Kidney glomerular epithelial cell (primary cell): ENCODE measurements around the gene NBPF1.
"Not testable (repeated sequence)": the region's sequence is repeated elsewhere in the genome, so short reads cannot be mapped to it uniquely, and the experiment has no call there.

Source experiments
- DNase-seq: peaks from one replicate; lab custom pipeline; 2025; lab: John Stamatoyannopoulos, UW

NBPF1 gene

DNA sequence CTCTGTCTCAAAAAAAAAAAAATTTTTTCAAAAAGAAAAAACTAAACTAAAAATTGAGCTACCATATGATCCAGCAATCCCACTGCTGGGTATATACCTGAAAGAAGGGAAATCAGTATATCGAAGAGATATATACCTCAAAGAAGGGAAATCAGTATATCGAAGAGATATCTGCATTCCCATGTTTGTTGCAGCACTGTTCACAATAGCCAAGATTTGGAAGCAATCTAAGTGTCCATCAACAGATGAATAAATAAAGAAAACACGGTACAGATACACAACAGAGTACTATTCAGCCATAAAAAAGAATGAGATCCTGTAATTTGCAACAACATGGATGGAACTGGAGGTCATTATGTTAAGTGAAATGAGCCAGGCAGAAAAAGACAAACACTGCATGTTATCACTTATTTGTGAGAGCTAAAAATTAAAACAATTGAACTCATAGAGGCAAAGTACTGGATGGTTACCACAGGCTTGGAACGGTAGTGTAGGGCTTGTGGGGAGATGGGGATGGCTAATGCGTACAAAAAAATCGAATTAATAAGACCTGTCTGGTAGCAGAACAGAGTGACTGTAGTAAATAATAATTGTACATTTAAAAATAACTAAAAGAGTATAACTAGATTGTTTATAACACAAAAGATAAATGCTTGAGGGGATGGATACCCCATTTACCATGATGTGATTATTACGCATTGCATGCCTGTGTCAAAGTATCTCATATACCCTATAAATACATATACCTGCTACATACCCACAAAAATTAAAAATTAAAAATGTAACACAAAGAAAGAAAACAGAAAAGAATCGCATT lies 28.0 kb upstream of the NBPF1 start:
- DNase-seq: not testable (repeated sequence)

DNA sequence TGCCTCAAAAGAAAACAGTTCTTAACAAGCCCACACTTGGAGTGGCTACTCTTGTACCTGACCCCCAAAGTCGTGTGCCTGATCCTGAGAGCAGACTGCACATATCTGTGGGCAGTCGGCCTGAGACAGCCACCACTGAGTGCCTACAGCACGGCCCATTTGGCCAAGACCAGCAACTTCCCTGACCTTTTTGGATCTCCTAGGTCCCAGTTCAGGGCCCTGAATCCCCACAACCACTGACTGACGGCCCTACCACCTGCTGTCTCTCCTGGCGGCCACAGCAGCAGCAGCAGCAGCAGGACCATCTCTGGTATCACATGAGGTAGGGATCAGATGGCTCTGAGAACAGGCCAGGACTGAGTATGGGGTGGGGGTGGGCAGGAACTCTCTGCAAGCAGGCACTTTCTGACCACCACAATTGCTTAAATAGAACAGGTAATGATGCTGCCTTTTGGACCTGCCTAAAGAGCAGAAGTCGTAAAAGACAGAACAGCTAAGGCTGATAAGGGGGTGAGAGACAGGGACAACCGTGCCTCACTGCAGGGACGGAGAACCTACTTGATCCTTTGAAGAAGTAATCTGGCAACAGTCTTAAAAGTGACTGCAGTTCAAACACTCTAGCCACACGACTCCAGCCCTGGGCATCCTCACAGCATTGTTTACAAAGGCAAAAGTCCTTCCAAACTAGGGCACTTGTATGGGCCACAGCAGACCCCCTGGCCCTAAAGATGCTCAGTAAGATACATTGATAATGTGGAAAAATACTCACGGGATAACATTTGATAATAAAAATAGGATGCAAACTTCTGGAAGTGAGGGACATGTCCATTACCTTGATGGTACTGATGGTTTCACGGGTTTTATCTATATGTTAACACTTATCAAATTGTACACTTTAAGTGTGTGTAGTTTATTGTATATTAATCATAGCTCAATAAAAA lies 26.0 kb upstream of the NBPF1 start:
- not testable (repeated sequence) for DNase-seq

DNA sequence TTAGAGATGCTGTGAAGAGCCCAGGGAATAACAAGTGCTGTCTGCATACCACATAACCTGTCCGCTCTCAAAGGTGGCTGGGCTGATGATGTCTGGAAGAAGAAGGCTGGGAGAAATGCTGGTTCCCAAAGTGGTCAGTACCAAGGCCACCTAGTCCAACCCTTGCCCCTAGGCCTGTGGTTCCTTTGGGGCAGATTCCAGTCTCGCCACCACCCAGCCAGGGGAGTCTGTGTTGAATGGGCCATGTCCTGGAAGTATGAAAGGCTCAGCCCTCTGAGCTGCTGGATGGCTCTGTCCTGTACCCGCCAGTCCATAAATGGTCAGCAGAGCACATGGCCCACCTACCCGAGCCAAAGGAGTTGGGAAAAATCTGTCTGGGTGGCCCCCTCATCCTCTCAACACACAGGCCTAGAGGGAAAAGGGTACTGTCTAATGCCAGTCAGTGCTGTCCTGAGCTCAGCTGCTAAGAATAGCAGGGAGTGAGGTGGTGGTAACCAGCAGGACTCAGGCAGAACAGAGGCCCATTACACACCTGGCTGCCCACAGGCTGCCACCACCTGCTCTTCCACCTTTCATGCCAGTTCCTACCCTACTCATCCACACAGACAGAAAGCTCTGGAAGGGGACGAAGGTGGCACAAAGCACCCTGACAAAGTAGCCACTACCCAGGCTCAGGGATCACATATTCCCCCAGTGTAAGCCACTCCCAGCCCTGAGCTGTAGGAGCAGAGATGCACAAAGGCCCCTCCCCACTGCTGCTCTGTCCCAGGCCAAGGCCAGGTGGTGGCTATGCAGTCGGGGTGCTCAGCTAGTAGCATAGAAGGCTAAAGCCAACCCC lies 24.8 kb upstream of the NBPF1 start:
- DNase-seq: not testable (repeated sequence)

- DNase-seq: not testable (repeated sequence)
Measured at GRCh38 chr1:16636551-16637195, 23.3 kb upstream of the NBPF1 start.

GRCh38 chr1:16635959-16636358 lies 22.6 kb upstream of the NBPF1 start:
- not testable (repeated sequence) for DNase-seq

DNA sequence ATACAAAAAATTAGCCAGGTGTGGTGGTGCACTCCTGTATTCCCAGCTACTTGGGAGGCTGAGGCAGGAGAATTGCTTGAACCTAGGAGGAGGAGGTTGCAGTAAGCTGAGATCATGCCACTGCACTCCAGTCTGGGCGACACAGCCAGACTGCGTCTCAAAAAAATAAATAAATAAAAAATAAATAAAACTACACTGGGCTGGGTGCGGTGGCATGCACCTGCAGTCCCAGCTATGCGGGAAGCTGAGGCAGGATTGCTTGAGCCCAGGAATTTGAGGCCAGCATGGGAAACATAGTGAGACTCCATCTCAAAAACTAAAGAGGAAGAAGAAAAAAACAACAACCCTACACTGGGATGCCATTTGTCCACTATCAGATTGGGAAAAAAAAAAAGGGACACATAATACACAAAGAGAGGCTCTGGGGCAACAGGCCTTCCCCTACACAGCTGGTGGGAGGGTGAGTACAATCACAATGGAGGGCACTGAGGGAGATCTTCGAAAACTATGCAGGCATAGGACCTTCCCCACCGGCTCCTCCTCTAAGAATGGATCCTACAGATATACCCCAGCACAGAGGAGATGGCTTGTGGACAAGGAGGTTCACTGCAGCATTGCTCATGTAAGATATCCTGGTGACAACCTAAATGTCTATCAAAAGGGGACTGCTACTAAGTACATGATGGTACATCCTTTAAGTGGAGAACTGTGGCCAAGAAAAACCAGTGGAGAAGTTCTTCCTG lies 20.3 kb upstream of the NBPF1 start:
- DNase-seq: not testable (repeated sequence)

DNA sequence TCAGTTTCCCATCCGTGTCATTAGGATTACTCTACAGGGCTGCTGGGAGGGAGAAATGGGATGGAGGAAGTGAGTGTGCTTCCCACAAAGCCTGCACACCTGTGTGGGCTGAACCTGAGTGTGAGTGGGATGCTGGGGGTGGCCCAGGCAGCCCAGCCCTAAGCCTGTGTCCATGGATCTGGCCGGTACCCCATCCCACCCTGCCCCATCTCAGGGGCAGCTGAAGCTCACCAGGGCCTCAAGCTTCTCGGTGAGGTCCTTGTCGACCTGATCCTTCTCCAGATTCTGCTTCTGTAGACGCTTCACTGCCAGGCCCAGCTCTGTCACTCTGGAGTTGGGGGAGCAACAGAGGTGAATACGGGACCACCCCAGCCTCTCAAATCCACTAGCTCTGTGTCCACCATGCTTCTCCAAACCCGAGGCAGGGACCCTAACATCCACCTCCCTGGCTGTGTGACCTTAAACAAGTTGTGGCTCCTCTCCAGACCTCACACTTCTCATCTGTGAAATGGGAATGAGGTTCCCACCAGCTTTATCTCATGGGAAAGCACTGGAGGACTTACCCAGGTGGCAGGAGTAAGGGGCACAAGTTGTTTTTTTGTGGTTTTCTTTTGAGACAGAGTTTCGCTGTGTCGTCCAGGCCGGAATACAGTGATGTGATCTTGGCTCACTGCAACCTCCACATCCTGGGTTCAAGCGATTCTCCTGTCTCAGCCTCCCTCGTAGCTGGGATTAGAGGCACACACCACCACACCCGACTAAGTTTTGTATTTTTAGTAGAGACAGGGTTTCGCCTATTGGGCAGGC lies 18.9 kb upstream of the NBPF1 start:
- DNase-seq: not testable (repeated sequence)

GRCh38 chr1:16631248-16632043 lies 18.1 kb upstream of the NBPF1 start:
- no peak for DNase-seq

DNA sequence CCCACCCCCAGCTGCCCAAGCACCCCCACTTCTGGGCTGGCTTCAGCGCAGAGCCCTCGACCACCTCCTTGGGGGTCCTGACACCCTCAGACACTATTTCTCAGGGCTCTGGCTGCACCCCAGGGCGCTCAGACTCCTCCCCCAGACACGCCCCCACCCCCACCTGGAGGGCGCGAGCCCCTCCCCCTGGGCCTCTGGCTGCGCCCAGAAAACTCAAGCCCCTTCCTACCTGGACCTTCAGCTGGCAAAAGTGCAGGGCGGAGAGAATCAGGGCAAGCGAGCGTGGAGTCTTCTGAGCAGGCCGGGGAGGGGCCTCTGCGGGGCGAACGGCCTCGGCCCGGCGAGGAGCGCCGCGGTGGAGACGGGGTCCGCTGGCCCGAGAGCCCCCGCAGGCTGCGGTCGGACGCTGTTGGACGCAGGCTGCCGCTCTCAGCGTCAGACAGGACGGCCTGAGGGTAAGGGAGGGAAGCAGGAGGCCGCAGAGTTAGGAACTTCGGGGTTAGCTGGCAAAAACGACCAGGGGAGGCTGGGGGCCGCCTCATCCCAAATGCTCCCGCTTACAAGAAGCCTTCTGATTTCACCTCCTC lies 17.4 kb upstream of the NBPF1 start:
- DNase-seq: no peak

- DNase-seq: not testable (repeated sequence)
Measured at GRCh38 chr1:16629916-16630530, 16.7 kb upstream of the NBPF1 start.

DNA sequence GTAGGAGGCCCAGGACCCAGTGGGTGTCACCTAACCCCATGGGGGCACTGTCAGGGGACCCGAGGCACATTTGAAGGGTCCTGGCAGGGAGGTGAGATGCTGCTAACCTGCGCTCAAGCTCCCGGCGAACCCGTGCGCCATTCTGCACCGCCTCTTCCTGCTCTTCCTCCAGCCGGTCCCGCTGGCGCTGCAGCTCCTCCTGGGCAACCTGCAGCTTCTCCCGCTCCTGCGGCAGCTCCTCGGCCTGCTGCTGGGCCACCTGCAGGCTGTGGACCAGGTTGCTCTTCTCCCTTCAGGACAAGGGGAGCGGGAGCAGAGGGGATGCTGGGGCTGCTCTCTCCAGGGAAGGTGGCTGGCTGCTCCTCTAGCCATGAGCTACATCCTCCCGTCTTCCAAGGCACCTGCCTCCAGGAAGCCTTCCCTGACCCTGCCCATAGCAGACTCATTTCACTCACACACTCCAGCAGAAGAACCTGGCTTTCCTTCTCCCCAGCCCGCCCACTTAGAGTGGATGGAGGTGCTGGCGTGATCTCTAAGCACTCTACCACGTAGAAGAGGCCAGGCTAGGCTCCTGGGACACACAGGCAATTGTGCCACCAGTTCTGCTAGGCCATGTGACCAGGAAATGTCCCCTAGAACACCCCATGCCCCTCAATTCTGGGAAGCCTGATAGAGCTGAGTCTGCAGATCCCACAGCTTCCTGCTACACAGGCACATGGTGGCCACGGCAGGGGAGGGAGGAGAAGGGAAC lies 15.2 kb upstream of the NBPF1 start:
- no peak for DNase-seq

GRCh38 chr1:16626409-16626983 lies 13.1 kb upstream of the NBPF1 start:
- not testable (repeated sequence) for DNase-seq

DNA sequence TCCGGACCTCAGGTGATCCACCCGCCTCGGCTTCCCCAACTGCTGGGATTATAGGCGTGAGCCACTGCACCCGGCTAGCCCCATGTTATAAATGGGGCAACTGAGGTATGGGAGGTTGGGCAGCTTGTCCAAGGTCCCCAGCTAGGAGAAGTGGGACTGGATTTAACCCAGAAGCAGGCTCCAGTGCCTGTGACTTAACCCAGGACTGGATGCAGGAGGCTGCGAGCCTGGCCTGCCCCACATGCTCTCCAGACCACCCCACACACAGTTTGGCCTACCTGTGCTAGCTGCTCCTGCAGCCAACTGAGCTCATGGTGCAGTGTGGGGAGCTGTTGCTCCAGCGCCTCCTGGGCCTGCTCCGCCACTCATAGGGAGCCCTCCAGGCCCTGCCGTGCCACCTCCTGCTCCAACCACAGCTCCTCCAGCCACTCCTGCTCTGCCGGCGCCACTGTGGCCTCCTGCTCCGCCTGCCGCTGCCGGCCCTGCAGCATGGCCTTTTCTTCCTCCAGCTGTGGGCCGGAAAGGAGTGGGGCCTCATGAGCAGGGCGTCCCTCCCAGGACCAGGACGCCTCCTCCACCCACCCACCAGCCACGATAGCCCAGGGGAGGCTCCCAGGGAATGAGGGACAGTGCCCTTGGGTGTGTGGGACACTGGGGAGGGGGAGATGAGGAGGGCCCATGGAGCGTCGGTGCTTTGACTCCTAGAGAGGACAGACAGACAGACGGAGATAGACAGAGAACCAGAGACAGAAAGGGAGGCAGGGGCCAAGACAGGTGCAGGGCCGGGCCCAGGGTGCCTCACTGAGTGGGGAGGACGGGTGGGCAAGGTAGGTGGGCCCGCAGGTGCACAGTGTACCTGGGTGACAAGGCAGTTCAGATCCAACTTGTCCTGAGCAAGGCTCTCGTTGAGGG lies 12.4 kb upstream of the NBPF1 start:
- no peak for DNase-seq

GRCh38 chr1:16623812-16624719 lies 10.7 kb upstream of the NBPF1 start:
- not testable (repeated sequence) for DNase-seq

GRCh38 chr1:16623337-16623736 lies 10.0 kb upstream of the NBPF1 start:
- not testable (repeated sequence) for DNase-seq
